NCI-H1417 (cell line): ENCODE results near the gene WDR64.
"Not testable (repeated sequence)": the region's sequence is repeated elsewhere in the genome, so short reads cannot be mapped to it uniquely, and the experiment has no call there.

Source experiments
- DNase-seq, 3 experiments: peaks; one replicate each; lab custom pipeline; 2025; lab: John Stamatoyannopoulos, UW

Gene WDR64

DNA sequence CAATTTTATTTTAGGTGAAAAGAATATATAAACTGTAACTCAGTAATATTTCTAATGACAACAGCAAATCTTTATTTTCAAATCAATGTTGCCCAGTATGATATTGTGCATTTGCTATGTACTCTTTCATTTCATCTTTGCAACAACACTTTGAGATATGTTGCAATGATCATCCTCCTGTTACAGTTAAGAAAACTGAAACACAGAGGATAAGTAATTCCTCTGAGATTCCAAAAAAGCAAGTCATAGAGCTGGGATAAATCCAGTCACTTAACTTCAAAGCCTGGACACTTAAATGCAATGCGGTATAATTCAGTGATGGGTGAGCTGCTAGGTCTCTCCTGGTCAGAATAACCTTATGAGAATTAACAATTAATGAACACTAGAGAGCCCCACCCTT is 147.3 kb downstream of the WDR64 start:
- DNase-seq = no peak

DNA sequence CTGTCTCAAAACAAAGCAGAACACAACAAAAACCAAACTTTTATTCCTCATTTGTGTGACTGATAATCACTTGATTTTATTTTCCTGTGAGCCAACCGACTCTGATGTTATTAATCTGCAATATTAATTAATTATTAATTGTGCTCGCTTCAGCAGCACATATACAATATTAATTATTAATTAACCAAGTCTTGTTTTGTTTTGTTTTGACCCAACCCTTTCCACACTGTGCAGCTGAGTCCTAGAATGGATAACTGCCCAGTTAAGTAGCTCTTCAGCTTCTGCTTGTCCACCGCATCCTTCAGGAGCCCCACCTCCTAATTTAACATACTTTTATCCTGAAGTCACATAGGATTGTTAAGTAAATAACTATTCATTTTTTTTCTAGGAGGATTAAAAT is 148.6 kb downstream of the WDR64 start:
- DNase-seq = no peak

DNA sequence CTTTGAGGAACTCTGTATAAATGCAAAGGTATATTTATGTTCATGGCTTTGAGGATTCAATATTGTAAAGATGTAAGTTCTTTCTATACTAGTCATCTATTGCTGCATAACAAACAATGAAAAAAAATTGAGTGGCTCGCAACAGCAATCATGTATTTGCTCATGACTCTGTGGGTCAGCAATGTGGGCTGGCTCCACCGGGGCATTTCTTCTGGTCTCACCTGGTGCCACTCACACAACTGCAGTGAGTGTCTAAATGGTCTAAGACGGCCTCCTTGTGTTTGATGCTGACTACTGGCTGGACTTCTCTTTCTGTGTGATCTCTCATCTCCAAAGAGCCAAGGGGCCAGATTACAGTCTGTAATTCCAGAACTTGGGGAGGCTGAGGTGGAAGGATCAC is 150.8 kb downstream of the WDR64 start:
- DNase-seq = no peak

- DNase-seq = not testable (repeated sequence)
Measured at GRCh38 chr1:241804706-241805105, 152.6 kb downstream of the WDR64 start.

- no peak for DNase-seq
Measured at GRCh38 chr1:241808265-241808664, 156.2 kb downstream of the WDR64 start.

DNA sequence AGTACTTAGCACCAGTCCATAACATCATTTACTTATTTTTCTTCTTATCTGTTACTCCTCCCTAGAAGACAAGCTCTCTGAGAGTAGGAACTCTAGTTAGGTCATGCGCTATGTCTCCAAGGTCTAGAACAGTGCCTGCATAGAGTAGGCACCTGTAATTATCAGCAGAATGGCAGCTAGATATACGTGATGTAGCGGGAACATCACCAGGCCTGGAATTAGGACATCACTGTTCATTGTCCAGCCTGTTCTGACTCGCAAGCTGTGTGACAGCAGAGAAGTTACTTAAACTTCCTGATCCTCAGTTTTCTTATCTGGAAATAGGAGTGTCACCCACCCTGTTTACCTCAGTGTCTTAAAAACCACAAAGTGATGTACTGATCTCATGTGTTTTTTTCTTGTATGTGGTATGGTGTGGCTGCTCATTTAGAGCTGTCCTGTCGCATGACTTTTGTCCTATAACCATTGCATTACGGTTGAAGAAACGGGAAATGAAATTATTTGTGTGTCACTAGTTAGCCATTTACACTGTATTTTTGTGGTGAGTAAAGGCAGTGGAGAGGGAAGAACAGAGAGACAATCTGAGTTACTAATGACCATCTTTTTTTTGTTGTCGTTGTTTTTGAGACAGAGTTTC is 158.8 kb downstream of the WDR64 start:
- DNase-seq = no peak

GRCh38 chr1:241813768-241814320 is 161.8 kb downstream of the WDR64 start:
- DNase-seq = no peak

- DNase-seq = no peak
Measured at GRCh38 chr1:241816008-241816407, 163.9 kb downstream of the WDR64 start.

DNA sequence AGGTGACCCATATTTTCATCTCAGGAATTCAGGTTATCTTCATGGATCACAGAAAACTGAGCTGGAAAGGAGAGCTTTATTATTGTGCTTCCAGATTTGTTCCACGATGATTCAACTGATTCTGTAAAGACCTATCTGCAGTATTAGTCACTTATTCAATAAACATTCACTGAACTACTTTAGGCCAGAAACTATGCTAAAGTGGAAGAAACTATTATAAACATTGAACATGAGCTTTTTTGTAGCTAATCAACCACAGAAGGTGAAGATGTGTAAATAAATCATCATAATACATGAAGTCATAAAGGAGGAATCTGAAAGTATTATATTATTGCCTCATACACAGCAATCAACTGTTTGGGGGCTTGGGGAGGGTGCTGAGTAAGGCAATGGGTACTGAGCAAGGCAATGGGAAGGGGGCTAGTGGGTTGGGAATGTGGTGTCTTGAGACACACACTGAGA is 165.3 kb downstream of the WDR64 start:
- DNase-seq = no peak

DNA sequence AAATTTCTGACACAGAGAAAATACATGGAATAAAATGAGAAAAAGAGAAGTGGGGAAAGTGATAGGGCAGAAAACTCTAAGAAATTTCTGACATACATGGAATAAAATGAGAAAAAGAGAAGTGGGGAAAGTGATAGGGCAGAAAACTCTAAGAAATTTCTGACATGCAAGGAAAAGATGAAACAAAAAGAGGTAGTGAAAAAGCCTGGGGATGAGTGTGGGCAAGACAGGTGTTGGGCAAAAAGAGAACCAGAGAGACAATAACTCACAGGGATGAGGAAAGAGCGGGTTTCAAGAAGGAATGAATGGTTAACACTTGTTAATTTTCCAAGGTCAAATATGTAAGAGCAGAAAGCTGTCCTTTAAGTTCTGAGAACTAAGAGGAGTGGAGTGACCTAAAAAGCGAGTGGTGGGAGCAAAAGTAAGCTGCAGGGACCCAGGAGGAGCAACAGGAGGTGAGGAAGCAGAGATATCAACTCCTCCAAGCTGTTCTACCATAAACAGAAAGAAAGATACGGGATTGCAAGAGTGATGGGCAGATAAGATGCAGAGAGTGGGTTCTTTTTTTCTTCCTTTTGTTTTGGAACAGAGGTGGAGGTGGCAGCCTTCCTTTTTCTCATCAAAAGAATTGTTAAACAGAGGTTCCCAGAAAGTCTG is 166.0 kb downstream of the WDR64 start:
- DNase-seq = no peak

DNA sequence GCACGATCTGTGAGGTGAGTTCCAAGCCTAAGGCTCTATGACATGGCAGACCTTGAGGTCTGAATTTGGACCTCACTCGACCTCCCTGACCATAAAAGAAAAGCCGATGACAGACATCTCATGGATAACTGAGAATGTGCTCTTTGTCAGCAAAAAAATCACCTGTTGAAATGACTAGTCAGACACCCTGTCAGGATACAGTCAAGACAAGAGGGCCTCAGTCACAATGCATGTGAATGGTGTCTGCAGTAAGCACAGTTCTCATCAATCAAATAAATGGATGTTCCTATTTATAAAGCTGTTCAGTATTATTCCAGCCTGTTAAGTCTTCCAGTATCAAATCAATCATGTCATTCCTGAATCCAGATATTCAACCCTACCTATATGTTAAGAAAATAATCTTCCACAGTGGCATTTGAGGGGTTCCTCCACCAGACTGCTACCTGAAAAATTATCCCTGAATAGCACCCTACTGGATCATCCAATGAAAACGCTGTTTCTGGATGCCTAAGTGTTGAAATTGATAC is 167.3 kb downstream of the WDR64 start:
- DNase-seq = no peak

GRCh38 chr1:241821363-241821762 is 169.3 kb downstream of the WDR64 start:
- DNase-seq = no peak

DNA sequence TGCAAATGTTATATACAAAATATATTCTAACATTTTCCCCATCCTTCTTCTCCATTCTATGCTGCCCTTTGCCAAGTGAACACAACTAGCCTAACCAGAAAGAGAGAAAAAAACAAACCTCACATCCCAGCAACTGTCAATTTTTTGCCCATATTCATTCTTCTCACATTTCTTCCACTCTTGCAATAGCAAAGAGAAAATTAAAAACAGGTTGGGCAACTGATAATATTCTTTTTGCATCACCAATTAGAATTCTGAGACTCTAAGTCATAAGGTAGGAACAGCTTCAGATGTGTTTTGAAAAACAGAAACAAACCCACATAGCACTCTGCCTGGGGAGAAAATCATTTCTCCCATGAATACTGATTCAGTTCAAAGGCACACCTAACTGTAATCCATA is 170.8 kb downstream of the WDR64 start:
- no peak for DNase-seq

DNA sequence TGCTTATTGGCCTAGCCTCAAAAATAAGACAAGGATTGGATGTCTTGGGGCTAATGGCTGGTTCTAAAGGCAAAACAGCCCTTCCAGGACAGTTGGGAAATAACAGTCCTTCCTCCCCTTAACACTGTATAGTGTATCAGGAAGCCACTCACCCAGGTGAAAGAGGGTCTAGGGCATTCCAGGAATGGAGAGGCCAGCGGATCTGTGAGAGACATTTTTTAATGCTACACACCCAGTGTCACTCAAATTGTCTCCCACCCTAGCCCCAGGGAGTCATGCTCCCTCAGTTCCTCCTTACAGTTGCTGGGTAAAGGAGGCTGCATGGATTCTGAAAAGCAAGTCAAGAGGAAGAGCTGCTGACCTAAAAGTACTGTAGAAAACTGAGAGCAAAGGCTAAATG is 171.8 kb downstream of the WDR64 start:
- DNase-seq = no peak

- DNase-seq = no peak
Measured at GRCh38 chr1:241825581-241825980, 173.5 kb downstream of the WDR64 start.

DNA sequence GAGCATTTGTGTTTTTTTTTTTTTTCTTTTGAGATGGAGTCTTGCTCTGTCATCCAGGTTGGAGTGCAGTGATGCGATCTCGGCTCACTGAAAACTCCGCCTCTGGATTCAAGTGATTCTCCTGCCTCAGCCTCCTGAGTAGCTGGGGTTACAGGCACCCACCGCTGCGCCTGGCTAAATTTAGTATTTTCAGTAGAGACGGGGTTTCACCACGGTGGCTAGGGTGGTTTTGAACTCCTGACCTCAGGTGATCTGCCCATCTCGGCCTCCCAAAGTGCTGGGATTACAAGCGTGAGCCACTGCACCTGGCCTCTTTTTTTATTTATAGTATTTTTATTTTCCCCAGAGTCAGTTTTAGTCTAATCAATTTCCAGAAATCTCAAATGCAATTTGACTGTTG is 174.5 kb downstream of the WDR64 start:
- not testable (repeated sequence) for DNase-seq

- no peak for DNase-seq
Measured at GRCh38 chr1:241827264-241827663, 175.2 kb downstream of the WDR64 start.

- DNase-seq = no peak
Measured at GRCh38 chr1:241828463-241829021, 176.5 kb downstream of the WDR64 start.

DNA sequence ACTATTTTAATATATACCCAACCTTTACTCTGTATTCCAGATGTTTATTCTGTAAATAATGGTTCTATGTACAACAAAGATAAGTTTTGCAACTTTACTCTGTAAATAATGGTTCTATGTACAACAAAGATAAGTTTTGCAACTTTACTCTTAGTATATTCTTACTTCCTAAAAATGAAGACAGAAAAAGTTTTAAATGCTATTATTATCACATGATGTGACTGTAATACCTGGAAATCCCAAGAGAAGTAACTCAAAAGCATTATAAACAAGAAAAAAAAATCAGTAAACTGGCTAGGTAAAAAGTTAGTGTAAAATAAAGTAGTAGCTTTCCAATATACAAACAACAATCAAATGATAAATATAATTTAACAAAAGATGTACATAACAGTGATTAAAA is 177.4 kb downstream of the WDR64 start:
- no peak for DNase-seq

DNA sequence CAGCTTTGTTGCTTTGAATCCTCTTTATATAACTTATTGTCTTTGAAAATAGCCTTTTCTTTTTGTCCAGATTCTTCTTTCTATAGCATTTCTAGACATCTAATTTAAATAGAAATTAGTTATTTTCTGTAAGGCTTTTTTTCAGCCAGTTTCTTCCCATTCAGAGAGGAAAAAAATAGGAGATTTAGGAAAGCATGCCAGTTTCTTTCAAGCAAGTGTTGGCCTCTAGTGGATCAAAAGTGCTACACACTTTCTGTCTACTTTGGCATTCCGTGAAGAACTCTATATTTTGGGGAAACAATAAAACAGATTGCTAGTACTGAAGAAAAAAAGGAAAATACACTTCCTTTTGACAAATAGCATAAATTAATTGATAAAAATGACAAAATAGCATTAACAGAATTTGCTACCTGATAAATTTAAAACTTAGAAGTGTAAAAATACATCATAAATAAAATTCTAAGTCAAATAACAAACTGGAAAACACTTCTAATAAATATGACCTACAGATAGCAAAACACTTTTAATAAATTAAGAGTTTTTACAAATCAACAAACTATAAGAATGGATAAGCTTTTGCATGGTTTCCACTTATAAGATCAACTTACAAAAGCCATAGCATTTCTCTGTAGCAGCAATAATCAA is 182.8 kb downstream of the WDR64 start:
- peak in 2 of 3 experiments; percentile 7 to 60 for DNase-seq

- no peak for DNase-seq
Measured at GRCh38 chr1:241836941-241837340, 184.9 kb downstream of the WDR64 start.

DNA sequence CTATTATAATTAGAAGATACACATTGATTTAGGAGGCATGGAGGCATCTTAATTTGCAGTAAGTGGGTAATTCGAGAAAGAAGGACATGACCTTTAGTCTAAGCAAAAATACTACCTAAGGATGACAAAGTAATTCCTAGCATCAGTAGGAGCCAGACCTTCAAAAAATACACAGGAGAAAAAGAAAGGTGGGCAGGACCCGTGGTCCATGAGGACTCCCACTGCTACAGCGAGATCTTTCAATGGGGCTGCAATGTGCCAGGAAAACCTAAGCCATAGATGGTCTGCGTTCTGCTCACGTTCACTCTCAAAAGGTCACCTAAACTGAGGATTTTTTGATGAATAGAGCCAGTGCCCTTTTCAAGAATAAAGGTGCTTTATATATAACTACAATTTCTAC is 185.3 kb downstream of the WDR64 start:
- DNase-seq = no peak

GRCh38 chr1:241837901-241838300 is 185.8 kb downstream of the WDR64 start:
- DNase-seq = no peak
